SU-DHL-6 (cell line): ENCODE measurements around the gene CENPB.

Experiments
- CTCF ChIP-seq: fragments of 200-600 bp; sonication (generic); IDR thresholded peaks from one replicate; pipeline ENCODE4 v1.5.1; 2017; ENCODE audit warnings: antibody characterized with exemption, mild to moderate bottlenecking, low read length, moderate library complexity; ENCODE audit not compliant: insufficient read depth, poor library complexity, severe bottlenecking
- EZH2phosphoT487 ChIP-seq: fragments of 200-600 bp; sonication (generic), shearing (Covaris generic); conservative IDR thresholded peaks from 2 replicates; pipeline ENCODE4 v1.6.1; 2018; ENCODE audit warnings: mild to moderate bottlenecking, antibody characterized with exemption, low read length, moderate library complexity, mixed read lengths

GRCh38 chr20:3745686-3746173, 40.8 kb downstream of the CENPB start:
- no peak for TF ChIP-seq CTCF
- no peak for TF ChIP-seq EZH2phosphoT487
